HG03439 (cell line): ENCODE data around the gene CXCR6.

ENCODE experiments used
- ATAC-seq: cut with Tn5 transposase; IDR thresholded peaks from one replicate; pipeline ENCODE4 v1.9.1; 2021; ENCODE audit warnings: mild to moderate bottlenecking, moderate library complexity; ENCODE audit not compliant: unreplicated experiment

The CXCR6 gene

DNA sequence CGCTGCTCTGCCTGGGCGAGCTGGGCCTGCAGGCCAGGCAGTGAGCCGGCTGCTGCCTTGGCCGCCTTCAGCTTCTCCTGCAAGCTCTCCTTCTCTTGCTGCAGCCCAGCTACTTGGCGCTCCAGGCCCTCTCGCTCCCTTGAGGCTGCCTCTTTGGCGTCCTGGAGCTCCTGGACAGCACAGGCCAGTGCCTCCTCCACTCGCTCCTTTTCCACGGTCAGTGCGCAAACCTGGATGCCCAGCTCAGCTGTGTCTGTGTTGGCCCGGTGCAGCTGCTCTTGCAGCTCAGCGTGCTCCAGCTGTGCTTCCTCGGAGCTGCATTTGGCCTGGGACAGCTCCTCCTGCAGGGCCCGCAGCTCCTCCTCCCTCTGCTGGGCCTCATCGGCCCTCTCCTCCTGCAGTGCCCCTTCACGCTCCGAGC, 23.1 kb downstream of the CXCR6 start:
- ATAC-seq = no peak

DNA sequence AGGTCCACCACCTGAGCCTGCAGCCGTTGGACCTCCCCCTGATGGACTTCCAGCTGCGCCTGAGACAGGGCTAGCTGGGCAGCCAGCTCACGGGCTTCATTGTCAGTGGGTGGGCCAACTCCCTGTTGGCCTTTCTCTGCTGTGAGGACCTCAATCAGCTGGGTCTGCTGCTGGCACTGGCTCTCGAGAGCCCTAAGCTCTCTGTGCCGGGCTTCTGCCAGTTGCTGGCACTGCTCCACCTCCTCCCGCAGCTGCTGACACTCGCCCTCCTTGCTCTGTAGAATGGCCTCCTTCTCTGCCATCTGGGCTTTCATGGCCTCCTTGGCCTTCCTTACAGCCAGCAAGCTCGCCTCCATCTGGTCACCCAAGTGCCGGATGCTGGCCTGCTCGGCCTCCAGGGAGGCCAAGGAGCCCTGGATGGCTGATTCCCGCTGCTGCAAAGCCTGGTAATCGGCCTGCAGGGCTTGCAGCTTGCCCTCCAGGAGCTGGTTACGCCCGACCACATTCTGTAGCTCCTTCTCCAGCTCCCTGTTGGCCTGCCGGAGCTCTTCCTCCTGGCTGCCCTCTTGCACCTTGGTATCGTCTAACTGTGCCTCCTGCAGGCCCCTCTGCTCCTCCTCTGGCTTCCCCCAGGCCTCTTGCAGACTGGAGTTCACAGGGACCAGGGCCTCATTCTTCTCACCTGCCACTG, 23.8 kb downstream of the CXCR6 start:
- ATAC-seq = no peak

GRCh38 chr3:45967724-45968123, 24.5 kb downstream of the CXCR6 start:
- no peak for ATAC-seq

DNA sequence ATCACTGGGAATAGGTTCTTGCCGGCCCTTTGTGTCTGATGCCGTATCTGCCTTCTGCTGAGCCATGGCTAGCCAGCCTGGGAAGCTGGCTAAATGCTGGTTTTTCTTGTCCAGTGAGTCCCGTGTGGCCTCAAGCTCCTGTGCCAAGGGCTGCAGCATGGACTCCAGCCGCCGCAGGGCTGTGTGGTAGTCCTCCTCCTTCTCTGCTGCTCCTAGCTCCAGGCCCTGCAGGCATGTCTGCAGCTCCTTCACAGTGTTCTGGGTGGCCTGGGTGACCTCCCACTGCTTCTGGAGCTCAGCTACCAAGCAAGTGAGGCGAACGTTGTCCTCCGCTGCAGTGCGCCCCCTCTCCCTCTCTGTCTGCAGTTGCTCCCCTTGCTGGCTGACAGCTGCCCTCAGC, 24.9 kb downstream of the CXCR6 start:
- ATAC-seq = no peak

DNA sequence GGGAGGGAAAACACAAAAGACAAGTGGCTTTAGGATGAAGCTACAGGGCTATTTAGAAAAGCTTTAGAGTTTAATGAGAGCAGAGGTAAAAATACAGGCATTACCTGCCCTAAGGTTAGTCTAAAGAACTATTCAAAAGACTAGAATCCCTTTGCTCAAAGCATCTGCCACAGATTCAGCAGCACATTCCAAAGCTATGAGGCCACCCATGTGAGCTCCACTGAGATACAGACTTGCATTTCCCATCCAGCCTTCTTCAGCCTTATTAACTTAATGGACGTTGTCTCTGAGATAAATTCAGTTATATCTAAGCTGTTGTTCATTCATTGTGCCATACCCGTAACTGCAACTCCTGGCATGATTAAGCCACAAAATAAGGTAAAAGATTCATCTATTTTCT, 25.4 kb downstream of the CXCR6 start:
- no peak for ATAC-seq

DNA sequence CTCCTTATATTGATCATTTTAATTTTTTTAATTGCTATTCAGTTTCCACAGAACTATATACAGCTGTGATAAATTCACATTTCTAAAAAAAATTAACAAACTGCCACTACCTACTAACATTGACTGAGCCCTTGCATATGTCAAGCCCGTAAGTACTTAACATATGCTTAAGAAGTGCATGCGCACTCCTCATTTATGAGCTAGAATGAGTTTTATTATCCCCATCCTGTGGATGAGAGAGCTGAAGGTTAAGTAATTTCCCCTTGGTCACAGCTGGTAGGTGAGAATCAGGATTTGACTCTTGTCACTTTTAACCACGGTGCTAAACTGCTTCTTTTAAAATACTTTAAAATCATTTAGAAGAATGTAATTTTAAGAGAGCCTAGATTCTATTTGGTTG, 25.9 kb downstream of the CXCR6 start:
- ATAC-seq = no peak

DNA sequence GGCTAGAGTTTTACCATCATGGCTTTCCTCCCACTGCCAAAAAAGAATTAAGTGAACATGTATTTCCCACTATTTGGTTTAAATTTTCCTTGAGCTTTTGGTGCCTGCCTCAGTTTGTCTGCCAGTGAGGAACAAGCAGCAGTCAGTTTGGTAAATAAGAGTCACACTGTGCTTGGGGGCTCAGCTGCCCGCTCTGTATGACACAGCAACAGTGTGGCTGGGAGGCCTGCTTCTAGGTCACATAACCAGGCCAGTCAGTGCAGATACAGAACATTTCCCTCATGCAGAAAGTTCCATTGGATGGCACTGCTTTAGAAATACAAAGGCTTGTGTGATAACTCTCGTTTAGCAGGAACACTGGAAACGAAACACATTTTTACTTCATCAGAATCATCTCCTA, 26.7 kb downstream of the CXCR6 start:
- no peak for ATAC-seq

- no peak for ATAC-seq
Measured at GRCh38 chr3:45972534-45973402, 29.5 kb downstream of the CXCR6 start.

DNA sequence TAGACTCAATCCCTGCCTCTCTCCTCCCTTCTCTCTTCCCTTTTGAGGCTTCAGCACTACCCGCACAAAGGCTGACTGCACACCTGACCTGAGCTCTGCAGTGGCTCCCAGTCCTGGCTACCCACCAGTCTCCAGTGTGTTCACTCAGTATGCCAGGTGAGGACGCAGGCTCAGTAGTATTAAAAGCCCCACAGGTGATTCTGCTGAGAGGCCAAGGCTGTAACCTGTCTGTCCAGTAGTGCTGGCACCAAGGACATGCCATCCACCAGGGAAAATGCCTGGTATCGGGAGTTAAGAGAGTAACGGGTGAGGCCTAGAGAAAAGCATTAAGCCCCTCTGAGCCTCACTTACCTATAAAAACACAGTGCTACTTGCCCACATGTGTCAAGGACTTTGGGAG, 31.4 kb downstream of the CXCR6 start:
- no peak for ATAC-seq

DNA sequence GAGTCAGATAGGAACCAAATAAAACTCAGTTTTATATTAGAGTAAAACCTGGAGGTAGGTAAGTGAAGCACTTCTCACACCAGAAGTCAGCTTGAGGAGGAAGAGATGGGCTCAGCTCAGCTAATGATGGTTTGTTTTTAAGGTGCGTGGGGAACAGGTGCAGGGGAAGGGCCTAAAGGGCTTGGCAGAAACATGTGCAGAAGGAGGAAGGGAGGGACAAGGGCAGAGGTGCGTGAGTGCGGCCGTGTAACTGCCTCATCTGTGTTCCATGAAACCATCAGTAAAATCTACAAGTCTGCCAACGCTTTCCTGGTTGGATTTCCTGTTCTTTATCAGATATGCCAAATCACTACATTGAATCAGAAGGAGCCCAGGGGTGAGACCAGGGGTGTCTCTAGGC, 32.4 kb downstream of the CXCR6 start:
- no peak for ATAC-seq

DNA sequence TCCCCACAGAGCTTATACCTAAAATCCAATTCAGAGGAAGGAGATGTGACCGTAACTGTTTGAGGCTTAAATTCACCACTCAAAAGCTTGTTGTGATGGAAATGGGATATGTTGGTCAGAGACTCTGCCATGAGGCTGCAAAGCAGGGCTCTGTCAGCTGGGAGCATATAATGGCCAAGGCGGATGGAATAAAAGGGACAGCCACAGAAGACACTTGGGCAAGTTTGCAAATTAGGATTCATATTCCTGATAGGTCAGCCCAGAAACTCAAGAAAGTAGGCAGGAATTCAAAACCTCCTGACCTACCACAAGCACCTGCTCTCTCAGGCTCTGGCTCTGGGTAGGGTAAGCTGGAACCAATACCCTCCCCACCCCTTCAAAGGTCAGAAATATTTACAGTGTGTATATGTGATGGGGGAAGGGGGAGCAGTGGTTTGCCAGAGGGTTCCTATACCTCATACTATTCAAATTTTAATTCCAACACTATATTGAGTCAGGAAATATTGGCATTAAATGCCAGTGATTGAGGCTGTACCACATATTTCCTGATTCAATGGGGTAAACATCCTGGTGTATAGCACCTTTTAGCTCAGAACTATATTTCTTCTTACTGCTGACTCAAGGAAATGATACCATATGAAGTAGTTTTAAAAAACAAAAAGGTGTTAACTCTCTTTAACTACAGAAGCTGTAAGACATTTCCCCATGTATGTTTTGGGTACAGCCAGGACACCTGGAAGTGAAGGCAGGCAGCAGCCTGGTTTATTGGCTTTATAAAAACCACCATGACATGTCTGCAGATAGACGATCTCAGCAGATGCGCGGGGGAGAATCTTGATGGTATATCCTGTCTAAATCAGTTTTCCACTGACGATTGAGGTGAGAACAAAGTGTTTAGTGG, 33.2 kb downstream of the CXCR6 start:
- no peak for ATAC-seq

DNA sequence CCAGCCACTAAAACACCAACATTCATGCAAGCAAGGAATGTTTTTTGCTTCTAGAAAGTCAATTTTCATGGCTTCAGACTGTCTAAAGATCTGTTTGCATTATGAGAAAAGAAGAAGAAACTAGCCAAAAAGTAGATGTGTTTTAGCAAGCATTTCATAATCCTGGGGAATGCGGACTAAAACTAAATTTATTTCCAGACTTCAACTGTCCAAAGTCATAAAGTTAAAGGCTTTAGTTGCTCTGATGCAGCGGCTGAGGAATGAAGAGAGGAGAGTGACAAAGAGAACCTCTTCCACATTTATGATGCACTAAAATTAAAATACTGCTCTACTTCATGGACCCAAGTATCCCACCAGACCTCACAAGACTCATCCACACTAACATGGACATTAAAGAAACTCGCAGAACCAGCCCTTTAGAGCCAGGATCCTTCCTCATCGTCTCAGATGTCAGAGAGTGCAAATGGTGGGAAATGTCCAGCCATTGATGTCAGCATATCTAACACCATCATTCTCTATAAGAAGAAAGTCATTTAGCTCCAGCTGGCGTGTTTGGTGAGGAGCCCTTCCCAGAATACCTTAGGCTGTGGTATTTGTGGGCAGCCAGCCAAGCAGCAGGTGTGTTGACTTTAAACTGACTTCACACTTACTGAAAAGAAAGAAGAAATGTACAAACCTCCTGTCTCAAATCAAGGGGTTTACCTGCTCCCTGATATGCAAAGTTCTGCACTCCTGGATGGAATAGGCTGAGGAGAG, 34.9 kb downstream of the CXCR6 start:
- no peak for ATAC-seq

DNA sequence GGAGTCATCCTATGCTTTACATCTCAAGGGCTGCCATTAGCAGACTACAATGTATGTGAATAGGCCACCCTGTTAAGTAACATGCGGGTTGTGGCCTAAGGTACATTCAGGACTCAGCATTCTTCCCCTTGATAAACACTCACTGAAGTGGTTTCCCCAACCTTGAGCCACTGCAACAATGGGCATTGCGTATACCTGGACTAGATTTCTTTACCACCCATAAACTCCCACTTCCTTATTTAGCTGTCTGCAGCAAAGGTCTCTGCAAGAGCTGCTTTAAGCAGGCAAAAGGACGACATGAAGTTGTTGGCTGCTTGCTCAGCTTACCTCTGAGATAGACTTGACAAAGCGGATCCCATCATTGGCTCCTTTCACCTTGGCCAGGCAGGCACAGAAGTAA, 36.1 kb downstream of the CXCR6 start:
- no peak for ATAC-seq

DNA sequence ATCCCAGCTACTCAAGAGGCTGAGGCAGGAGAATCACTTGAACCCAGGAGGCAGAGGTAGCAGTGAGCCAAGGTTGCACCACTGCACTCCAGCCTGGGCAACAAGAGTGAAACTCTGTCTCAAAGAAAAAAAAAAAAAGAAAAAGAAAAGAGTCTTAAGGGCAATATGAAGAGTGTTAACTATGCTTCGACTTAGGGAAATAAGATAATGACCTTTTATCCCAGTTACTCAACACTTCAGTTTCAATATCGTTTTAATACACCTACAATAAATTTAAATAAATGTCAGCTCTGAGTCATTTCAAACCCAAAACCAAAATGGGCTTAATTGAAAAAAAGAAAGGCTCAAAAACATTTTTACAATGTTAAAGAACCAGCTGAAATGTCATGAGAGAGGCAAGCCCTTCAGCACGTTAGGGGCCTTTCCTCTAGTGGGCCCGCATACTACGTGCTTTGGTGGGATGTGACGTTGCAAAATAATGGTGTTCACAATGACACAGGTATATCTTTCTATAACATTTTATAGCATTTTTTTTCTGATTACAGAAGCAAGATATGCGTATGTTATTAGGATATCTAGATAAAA, 37.1 kb downstream of the CXCR6 start:
- no peak for ATAC-seq

- no peak for ATAC-seq
Measured at GRCh38 chr3:45980819-45981218, 37.6 kb downstream of the CXCR6 start.

- ATAC-seq = no peak
Measured at GRCh38 chr3:45981346-45982074, 38.2 kb downstream of the CXCR6 start.

DNA sequence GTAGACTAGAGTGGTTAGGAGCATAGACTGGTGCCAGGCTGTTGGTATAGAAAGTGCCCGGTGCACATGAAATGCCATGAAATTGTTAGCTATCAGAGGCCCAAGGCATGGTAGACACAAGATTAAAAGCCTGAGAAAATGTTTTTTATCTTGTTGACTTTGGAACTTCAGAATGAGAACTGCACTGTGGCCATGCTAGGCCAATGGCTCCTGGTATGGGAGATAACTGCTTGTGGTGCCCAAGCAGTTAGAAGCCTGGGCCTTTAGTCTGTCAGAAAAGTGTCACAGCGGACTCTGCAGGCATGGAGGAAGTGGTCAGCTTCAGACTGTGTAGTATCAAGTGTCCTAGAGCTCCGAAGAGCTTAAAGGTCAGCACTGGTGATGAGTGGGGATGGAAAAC, 40.5 kb downstream of the CXCR6 start:
- no peak for ATAC-seq

- ATAC-seq = no peak
Measured at GRCh38 chr3:45984331-45985312, 41.4 kb downstream of the CXCR6 start.
